Measurements from ENCODE around the gene GALK2.

- TF ChIP-seq, protein P1, sequence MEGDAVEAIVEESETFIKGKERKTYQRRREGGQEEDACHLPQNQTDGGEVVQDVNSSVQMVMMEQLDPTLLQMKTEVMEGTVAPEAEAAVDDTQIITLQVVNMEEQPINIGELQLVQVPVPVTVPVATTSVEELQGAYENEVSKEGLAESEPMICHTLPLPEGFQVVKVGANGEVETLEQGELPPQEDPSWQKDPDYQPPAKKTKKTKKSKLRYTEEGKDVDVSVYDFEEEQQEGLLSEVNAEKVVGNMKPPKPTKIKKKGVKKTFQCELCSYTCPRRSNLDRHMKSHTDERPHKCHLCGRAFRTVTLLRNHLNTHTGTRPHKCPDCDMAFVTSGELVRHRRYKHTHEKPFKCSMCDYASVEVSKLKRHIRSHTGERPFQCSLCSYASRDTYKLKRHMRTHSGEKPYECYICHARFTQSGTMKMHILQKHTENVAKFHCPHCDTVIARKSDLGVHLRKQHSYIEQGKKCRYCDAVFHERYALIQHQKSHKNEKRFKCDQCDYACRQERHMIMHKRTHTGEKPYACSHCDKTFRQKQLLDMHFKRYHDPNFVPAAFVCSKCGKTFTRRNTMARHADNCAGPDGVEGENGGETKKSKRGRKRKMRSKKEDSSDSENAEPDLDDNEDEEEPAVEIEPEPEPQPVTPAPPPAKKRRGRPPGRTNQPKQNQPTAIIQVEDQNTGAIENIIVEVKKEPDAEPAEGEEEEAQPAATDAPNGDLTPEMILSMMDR (conservative IDR thresholded peaks at IDR 0.05): no peak
- TF ChIP-seq EZH2 (IDR thresholded peaks at IDR 0.05; ENCODE audit: low read depth): no peak
These were observed 150.3 kb downstream of the GALK2 start for GRCh38 chr15:49320351-49320750.
